Endothelial cell of umbilical vein (primary cell): ENCODE results near the gene HOXA4. TPM values are rescaled to one million over a fixed set of nuclear protein-coding genes. Genes with fewer than 3 reads are reported as not detected.

Experiments
- BruUV-seq: library from RNA; stranded (reverse); fragments of 400-500 nt; replicated peaks from 2 replicates; lab custom pipeline; 2021; lab: Mats Ljungman, UMichigan
- CTCF ChIA-PET: fragments of 300-600, 350-600 bp; sonication (Branson Sonifier 250); formaldehyde crosslinking; loops from one replicate; lab custom pipeline; 2021; ENCODE audit warnings: antibody characterized with exemption, inconsistent platforms; lab: Charles Lee
- POLR2A ChIA-PET: fragments of 300-600, 350-600 bp; sonication (Branson Sonifier 250); formaldehyde crosslinking; loops from one replicate; lab custom pipeline; 2021; ENCODE audit warnings: antibody characterized with exemption, inconsistent platforms; lab: Charles Lee
- DNase-seq: peaks from one replicate; pipeline ENCODE4 v3.0.0-alpha.2; 2011; ENCODE audit warnings: low read depth, low spot score
- FAIRE-seq: peaks from 2 replicates; lab custom pipeline; 2011; peaks lifted over from hg19 to GRCh38; lab: Jason Lieb, UNC
- H2AFZ ChIP-seq: 2 replicates; pipeline ENCODE4 v1.6.0; 2012; ENCODE audit warnings: low read depth, low read length, control low read depth, inconsistent platforms
- H3K27ac ChIP-seq: 2 replicates; pipeline ENCODE4 v1.5.1; 2011; ENCODE audit warnings: low read depth, mild to moderate bottlenecking, control low read depth, low read length, moderate library complexity; ENCODE audit not compliant: insufficient read depth
- H3K27me3 ChIP-seq, 2 experiments: 2 replicates each; pipeline versions ENCODE4 v1.6.0 to v1.6.1; 2011; ENCODE audit warnings: low read length in 2 of 2, mixed read lengths in 1 of 2; ENCODE audit not compliant: control insufficient read depth in 2 of 2, insufficient read depth in 2 of 2
- H3K36me3 ChIP-seq, 2 experiments: 2 replicates in 1 of 2; 3 replicates in 1 of 2; pipeline ENCODE4 v1.5.1; 2011; ENCODE audit warnings: low read length in 2 of 2, mild to moderate bottlenecking in 1 of 2, moderate library complexity in 1 of 2; ENCODE audit not compliant: control insufficient read depth in 2 of 2, insufficient read depth in 2 of 2; ENCODE audit errors: extremely low read depth in 1 of 2
- H3K4me1 ChIP-seq: 3 replicates; pipeline ENCODE4 v1.5.1; 2011; ENCODE audit warnings: mild to moderate bottlenecking, low read length; ENCODE audit not compliant: control insufficient read depth, insufficient read depth; ENCODE audit errors: extremely low read depth
- H3K4me2 ChIP-seq: 2 replicates; pipeline ENCODE4 v1.6.1; 2011; ENCODE audit warnings: low read length, control low read depth, mixed read lengths; ENCODE audit not compliant: insufficient read depth
- H3K4me3 ChIP-seq, 3 experiments: fragments of 200-600 bp in 1 of 3; sonication (generic), shearing (Covaris generic) in 1 of 3; replicated peaks in 1 of 3; 2 replicates each; pipeline ENCODE4 v1.5.1; 2011 to 2016; ENCODE audit warnings: control low read depth in 3 of 3, low read length in 3 of 3, mild to moderate bottlenecking in 2 of 3, inconsistent platforms in 1 of 3, low read depth in 1 of 3, moderate library complexity in 1 of 3; ENCODE audit not compliant: insufficient read depth in 1 of 3
- H3K79me2 ChIP-seq: 2 replicates; pipeline ENCODE4 v1.6.0; 2012; ENCODE audit warnings: low read length, inconsistent platforms; ENCODE audit not compliant: control insufficient read depth, insufficient read depth
- H3K9ac ChIP-seq: replicated peaks from 2 replicates; pipeline ENCODE3; 2011; ENCODE audit warnings: low read length, control low read depth; ENCODE audit not compliant: insufficient read depth; ENCODE audit errors: extremely low read depth
- H3K9me1 ChIP-seq: replicated peaks from 3 replicates; pipeline ENCODE4 v1.6.0; 2011; ENCODE audit warnings: mild to moderate bottlenecking, low read length; ENCODE audit not compliant: control insufficient read depth, insufficient read depth; ENCODE audit errors: extremely low read depth
- H3K9me3 ChIP-seq: replicated peaks from 2 replicates; pipeline ENCODE4 v1.5.1; 2012; ENCODE audit warnings: low read length, inconsistent platforms; ENCODE audit not compliant: control insufficient read depth, insufficient read depth
- H4K20me1 ChIP-seq: replicated peaks from 2 replicates; pipeline ENCODE3; 2011; ENCODE audit warnings: mild to moderate bottlenecking, low read length; ENCODE audit not compliant: control insufficient read depth, insufficient read depth; ENCODE audit errors: extremely low read depth
- CTCF ChIP-seq, 2 donors: IDR thresholded peaks; 1 replicate in 1 of 2; 2 replicates in 1 of 2; pipeline ENCODE4 v1.5.1; 2011; ENCODE audit warnings: low read length in 2 of 2, mild to moderate bottlenecking in 2 of 2, moderate library complexity in 2 of 2, control low read depth in 1 of 2, inconsistent platforms in 1 of 2, low read depth in 1 of 2; ENCODE audit not compliant: insufficient read depth in 1 of 2; ENCODE audit errors: extremely low read depth in 1 of 2
- POLR2AphosphoS5 ChIP-seq: IDR thresholded peaks from 2 replicates; pipeline ENCODE4 v1.6.1; 2012; ENCODE audit warnings: low read depth, mild to moderate bottlenecking, control low read depth, low read length, moderate library complexity; ENCODE audit not compliant: insufficient read depth
- dilution Hi-C: fragments of 300-500 bp; cut with MboI; formaldehyde crosslinking; loops from one replicate; pipeline ENCODE4 v1.15.0; 2019; ENCODE audit warnings: low sequenced_read_pairs; ENCODE audit not compliant: extremely low pct_ligation_motif_present
- intact Hi-C: fragments of 100-400 bp; cut with micrococcal nuclease; formaldehyde crosslinking; loops from one replicate; pipeline ENCODE4 v1.10.0; 2022
- polyA plus RNA-seq, 4 experiments: library from polyadenylated mRNA; depleted of rRNA in 3 of 4; stranded (reverse) in 3 of 4; unstranded in 1 of 4; fragments of >200 nt; gene quantifications; 2 replicates each; pipeline versions ENCODE4 v1.2.1 to v1.2.3, GENCODE V29; 2011 to 2012; ENCODE audit warnings: missing spikeins in 1 of 4
- total RNA-seq: library from RNA; stranded (reverse); gene quantifications from 2 replicates; pipeline ENCODE4 v1.2.3, GENCODE V29; 2021

HOXA4 gene
- total and polyA plus RNA-seq, 2 donors (not counting 3 experiments of a cell fraction or from before 2014, with no cell fraction given): 4.9 to 8.1 TPM

GRCh38 chr7:27141923-27142579 lies 11.5 kb upstream of the HOXA4 start:
- ChIA-PET POLR2A (interaction anchor here (1.3 to 2.2 kb wide), 3 partner anchors 11 to 43 kb away, joined by 3 to 7 read pairs (median 4); partner anchors contain the start of gene HOXA3), CTCF (interaction anchor here (0.9 to 7.0 kb wide), 14 partner anchors 11 to 773 kb away, joined by 3 to 72 read pairs (median 11); partner anchors contain the start of genes HOXA4 and HOXA7)

More at GRCh38 chr7:27141923-27142579, 11.5 kb upstream of the HOXA4 start:
- no peaks in the 10 kb centered on the region for H3K9me1 ChIP-seq
- no TSS peak for BruUV-seq
- H3K4me2 ChIP-seq: peak overlapping the region; percentile 92
- H3K9me3 ChIP-seq: no peaks in the 10 kb centered on the region
- no peak for DNase-seq
- dilution Hi-C loops: no loop called here
- FAIRE-seq: peak; percentile 79
- H3K9ac ChIP-seq: peak overlapping the region; percentile 84
- H3K36me3 ChIP-seq: peaks cover 0 to 19% of the 10 kb centered on the region in 2 experiments
- peaks cover 76% of the 10 kb centered on the region for H3K4me1 ChIP-seq
- H3K27ac ChIP-seq: peak overlapping the region; percentile 82
- H3K79me2 ChIP-seq: peaks cover 99% of the 10 kb centered on the region
- H3K4me3 ChIP-seq: peak overlapping the region; percentile 29 to 84 (median 65)
- H2AFZ ChIP-seq: no peak overlapping the region
- peak; percentile 23 to 35 for TF ChIP-seq CTCF (IDR thresholded peaks at IDR 0.05; ENCODE audit: extremely low read depth in 1 of 2, insufficient read depth in 1 of 2, low read depth in 1 of 2, low read length in 2 of 2)
- TF ChIP-seq POLR2AphosphoS5: no peak
- intact Hi-C loops: loop anchor here (2.0 to 5.0 kb wide), 3 partner anchors 640 to 1285 kb away; no protein-coding TSS in a partner anchor
- H3K27me3 ChIP-seq: no peaks in the 10 kb centered on the region
- no peaks in the 10 kb centered on the region for H4K20me1 ChIP-seq
